ENCODE data around the gene CLEC4M.
A peak's percentile ranks its signal among the peaks of the same experiment; 100 is the strongest.
"Not testable (repeated sequence)": the region's sequence is repeated elsewhere in the genome, so short reads cannot be mapped to it uniquely, and the experiment has no call there.

CLEC4M gene

DNA sequence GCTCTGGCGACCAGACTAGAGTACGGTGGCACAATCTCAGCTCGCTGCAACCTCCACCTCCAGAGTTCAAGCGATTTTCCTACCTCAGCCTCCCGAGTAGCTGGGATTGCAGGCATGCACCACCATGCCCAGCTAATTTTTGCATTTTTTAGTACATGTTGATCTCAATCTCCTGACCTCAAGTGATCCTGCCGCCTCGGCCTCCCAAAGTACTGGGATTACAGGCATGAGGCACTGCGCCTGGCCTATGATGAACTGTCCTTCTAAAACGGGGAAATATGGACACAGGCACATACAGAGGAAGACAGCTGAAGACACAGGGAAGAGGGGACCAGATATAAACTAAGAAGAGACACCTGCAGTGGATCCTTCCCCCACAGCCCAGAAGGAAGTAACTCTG lies 12.7 kb downstream of the CLEC4M start:
- DNase-seq (ENCODE audit: low read depth), result no peak

GRCh38 chr19:7778081-7778480 lies 15.0 kb downstream of the CLEC4M start:
- DNase-seq (ENCODE audit: low read depth), result no peak

GRCh38 chr19:7779631-7780486 lies 16.8 kb downstream of the CLEC4M start:
- no peak for DNase-seq (ENCODE audit: low read depth)

- no peak for DNase-seq (ENCODE audit: low read depth)
Observed at GRCh38 chr19:7781157-7781556, 18.1 kb downstream of the CLEC4M start.

GRCh38 chr19:7783991-7784423 lies 21.0 kb downstream of the CLEC4M start:
- peak; percentile 14 for DNase-seq (ENCODE audit: low read depth)

GRCh38 chr19:7784856-7785255 lies 21.8 kb downstream of the CLEC4M start:
- no peak for DNase-seq (ENCODE audit: low read depth)

DNA sequence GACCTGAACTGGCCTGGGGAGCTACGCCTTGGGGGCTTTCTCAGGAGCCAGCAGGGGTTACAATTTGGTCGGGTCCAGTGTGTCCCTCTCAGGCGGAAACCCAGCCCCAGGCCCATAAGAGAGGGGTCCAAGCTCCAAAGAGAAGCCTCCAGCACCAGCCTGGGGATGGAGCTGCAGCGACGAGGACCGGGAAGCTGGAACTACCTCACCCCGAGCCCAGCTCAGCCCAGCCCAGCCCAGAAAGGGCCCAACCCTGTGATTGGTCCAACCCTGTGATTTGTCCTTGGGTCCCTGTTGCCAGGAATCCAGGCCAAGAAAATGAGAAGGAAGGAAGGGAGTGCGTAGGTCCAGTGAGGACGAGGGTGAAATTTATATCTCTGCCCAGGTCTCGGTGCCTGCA lies 24.1 kb downstream of the CLEC4M start:
- DNase-seq (ENCODE audit: low read depth), result no peak

DNA sequence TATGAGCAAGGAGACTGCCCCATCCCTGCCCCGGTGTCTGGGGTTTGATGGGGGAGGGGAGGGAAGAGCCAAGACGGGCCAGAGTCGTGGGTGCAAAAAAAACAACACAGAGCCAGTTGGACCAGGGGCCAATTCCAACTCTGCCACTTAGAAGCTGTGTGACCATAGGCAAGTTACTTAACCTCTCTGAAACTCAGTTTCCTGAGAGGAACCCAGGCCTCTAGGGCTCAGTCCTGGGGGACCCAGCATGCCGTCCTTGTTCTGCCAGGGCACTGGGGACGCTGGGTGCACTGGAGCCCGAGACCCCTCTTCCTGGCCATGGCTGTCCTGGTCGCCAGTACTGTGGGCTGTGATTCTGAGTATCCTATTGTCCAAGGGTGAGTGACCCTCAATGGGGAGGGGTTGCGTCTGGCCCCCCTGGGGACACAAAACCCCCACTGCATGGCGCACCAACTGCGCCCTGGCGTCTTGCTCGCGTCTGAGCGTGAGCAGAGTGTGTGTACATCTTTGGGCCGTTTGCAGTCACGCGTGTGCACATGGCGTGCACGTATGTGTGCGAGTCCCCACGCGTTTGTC lies 24.6 kb downstream of the CLEC4M start:
- no peak for DNase-seq (ENCODE audit: low read depth)

DNA sequence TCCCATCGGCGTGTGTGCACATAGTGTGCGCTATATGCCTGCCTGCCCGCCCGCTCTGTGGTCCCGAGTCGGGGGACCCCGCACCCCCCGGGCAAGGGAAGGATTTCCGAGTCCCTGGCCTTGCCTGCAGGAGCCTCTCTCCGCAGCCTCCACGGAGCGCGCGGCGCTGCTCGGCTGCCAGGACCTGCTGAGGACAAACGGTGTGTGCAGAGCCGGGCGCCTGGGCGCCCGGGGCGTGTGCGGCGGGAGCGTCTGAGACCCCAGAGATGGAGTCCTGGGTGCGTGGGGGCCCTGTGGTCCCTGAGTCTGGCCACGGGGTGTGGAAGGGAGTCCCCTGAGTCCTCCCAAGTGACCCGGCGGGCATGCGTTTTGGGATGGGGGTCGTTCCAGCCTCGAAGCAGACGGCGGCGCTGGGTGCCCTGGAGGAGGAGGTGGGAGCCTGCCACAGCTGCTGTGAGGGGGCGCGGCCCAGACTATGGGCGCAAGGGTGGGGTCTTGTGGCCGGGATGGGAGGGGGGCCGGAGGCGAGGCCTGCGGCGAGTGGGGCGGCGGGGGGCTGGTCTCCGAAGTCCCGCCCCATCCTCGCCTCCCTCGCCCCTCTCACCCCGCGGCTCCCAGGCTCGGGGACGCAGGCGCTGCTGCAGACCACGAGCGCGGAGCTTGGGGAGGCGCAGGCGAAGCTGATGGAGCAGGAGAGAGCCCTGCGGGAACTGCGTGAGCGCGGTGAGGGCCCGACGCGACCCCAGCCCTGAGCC lies 25.3 kb downstream of the CLEC4M start:
- DNase-seq (ENCODE audit: low read depth), result no peak

DNA sequence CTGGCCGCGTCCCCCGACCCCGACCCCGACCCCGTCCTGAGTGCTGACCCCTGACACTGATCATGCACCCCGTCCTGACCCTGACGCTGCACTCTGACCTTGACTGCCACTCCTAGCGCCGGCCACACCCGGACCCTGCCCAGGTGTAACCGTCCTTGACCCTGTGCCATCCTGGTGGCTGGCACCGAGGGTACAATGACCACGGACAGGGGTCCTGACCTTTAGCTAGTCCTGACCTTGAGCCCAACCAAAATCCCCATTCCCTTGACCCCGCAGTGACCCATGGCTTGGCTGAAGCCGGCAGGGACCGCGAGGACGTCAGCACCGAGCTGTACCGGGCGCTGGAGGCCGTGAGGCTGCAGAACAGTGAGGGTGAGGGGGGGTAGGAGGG lies 25.9 kb downstream of the CLEC4M start:
- no peak for DNase-seq (ENCODE audit: low read depth)

GRCh38 chr19:7789447-7789846 lies 26.4 kb downstream of the CLEC4M start:
- DNase-seq (ENCODE audit: low read depth), result no peak

DNA sequence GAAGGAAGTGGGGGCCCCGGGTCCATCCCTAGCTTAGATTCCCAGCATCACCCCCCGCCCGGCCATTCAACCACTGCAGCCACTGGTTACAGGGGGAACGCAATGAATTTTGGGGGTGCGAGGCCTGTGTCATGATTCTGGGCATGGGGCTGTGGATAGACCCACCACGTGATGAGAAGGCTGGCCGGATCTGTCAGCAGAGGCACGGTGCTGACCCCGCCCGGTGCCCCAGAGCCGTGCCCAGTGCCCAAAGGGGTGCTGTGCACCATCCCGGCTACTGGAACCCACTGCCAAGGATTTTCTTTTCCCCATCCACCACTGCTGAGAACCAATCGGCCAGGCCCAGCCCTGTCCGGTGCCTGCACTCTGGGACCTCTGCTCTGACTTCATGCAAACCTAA lies 27.4 kb downstream of the CLEC4M start:
- DNase-seq (ENCODE audit: low read depth), result no peak

- no peak for DNase-seq (ENCODE audit: low read depth)
Observed at GRCh38 chr19:7792281-7792680, 29.2 kb downstream of the CLEC4M start.

- DNase-seq (ENCODE audit: low read depth), result not testable (repeated sequence)
Observed at GRCh38 chr19:7792701-7793100, 29.7 kb downstream of the CLEC4M start.

GRCh38 chr19:7793493-7793892 lies 30.4 kb downstream of the CLEC4M start:
- DNase-seq (ENCODE audit: low read depth), result no peak

DNA sequence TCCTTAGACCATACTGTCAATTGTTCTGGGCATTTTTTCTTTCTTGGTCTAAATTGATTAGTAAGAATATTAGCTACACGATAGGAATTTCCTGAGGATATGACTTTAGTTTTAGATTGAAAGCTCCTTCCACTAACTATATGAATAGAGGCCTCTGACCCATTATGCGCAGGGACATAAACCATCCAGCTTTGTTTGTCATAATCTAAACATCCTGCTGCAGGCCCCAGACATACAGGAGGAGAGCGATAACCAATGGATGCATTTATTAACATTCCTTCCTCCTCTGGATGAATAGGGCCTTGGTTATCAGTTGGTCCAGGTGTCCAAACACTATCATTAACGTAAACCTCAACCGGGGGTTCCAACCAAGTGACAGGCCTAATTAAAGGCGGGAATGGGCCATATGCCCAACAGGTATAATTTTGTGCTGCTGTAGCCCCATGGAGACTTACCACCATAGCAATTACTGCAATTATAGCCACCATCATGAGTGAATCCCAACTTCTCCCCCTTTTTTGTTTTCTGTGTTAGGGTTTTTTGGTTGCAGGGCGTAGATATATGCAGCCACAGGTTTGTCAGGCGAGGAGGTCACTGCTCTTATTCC lies 32.6 kb downstream of the CLEC4M start:
- no peak for DNase-seq (ENCODE audit: low read depth)

GRCh38 chr19:7799640-7800355 lies 36.8 kb downstream of the CLEC4M start:
- peak; percentile 66 for DNase-seq (ENCODE audit: low read depth)

GRCh38 chr19:7801020-7801570 lies 38.1 kb downstream of the CLEC4M start:
- DNase-seq (ENCODE audit: low read depth), result no peak

DNA sequence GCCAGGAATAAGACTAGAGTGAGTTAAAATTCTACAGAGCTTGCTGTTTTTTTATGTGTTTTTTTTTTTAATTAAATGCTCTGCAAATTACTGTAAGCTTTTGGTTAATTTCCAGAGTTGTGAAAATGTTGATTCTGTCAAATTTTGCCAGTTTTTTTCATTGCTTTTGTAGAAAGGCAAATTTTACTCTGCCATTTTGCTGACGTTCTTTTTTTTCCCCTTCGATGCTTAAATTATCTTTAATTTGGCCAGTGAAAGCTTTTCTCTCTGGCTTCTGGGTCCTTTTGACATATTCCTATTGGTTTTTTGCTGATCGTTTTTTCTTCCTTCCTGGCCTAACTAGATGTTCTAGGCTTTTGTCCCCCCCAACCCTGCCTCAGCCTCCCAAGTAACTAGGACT lies 43.2 kb downstream of the CLEC4M start:
- DNase-seq (ENCODE audit: low read depth), result no peak

DNA sequence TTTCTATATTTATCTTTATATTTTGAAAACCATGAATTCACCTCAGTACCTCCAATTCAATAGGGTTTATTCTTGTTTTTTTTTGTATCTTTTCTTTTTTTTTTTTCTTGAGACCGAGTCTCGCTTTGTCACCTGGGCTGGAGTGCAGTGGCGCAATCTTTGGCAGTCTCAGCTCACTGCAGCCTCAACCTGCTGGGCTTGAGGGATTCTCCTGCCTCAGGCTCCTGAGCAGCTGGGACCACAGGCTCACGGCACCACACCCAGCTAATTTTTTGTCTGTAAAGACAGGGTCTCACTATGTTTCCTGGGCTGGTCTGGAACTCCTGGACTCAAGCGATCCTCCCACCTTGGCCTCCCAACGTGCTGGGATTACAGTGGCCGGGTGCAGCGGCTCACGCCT lies 43.8 kb downstream of the CLEC4M start:
- DNase-seq (ENCODE audit: low read depth), result no peak

DNA sequence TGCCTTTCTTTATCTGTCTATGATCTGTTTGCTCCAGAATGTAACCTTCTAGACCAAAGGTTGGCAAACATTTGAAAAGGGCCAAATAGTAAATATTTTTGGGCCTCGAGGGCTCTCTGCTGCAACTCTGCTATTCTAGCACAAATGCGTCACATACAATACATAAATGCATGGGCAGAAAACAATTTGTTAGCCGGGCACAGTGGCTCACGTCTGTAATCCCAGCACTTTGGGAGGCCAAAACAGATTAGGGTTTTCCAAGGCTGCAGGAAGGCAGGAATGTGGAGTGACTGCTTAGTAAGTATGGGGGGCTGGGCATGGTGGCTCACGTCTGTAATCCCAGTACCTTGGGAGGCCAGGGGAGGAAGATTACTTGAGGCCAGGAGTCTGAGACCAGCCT lies 45.1 kb downstream of the CLEC4M start:
- no peak for DNase-seq (ENCODE audit: low read depth)

DNA sequence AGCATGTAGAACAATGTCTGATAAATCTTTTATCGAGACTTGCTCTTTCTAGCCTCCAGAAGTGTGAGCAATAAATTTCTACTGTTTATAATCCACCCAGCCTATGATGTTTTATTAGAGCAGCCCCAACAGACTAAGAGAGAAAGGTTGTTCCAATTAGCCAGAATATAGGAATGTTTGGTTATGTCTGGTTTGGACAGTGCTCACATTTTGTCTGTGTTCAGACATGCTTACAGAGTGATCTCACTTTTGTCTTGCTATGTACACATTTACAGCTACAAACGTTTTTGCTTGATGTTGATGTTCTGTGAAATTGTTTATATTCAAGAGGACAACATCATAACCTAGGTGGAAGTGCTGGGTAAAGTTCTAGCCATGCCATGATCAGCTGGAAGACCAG lies 48.9 kb downstream of the CLEC4M start:
- DNase-seq (ENCODE audit: low read depth), result no peak

Measured in fibroblast of gingiva (primary cell).